H9 (cell line): Measurements from ENCODE around the gene ARID3C. TPM values are rescaled to one million over a fixed set of nuclear protein-coding genes. Genes with fewer than 3 reads are reported as not detected.

Source experiments
- DNase-seq: peaks from one replicate; pipeline ENCODE4 v3.0.0-alpha.2; 2017
- H2AFZ ChIP-seq: one replicate; pipeline ENCODE4 v1.6.1; 2013; ENCODE audit warnings: mild to moderate bottlenecking, low read length, control low read depth, moderate library complexity
- H2AK5ac ChIP-seq: 2 replicates; pipeline ENCODE4 v1.6.1; 2013; ENCODE audit warnings: low read length, control low read depth, mixed read lengths; ENCODE audit not compliant: insufficient read length
- H2BK120ac ChIP-seq: one replicate; pipeline ENCODE4 v1.6.1; 2013; ENCODE audit warnings: low read depth, mild to moderate bottlenecking, low read length, control low read depth, inconsistent platforms; ENCODE audit not compliant: poor library complexity, severe bottlenecking
- H2BK12ac ChIP-seq: 2 replicates; pipeline ENCODE4 v1.6.1; 2013; ENCODE audit warnings: low read length, control low read depth, mixed read lengths, low read depth; ENCODE audit not compliant: insufficient read length
- H2BK15ac ChIP-seq: 2 replicates; pipeline ENCODE4 v1.6.1; 2013; ENCODE audit warnings: low read depth, low read length, control low read depth
- H2BK20ac ChIP-seq: one replicate; pipeline ENCODE4 v1.6.1; 2013; ENCODE audit warnings: low read depth, mild to moderate bottlenecking, low read length, control low read depth, inconsistent platforms; ENCODE audit not compliant: poor library complexity, severe bottlenecking
- H2BK5ac ChIP-seq: 2 replicates; pipeline ENCODE4 v1.6.1; 2013; ENCODE audit warnings: low read length, control low read depth, mixed read lengths; ENCODE audit not compliant: insufficient read length
- H3K14ac ChIP-seq: 2 replicates; pipeline ENCODE4 v1.6.1; 2013; ENCODE audit warnings: low read length, control low read depth; ENCODE audit not compliant: insufficient read depth
- H3K18ac ChIP-seq: 2 replicates; pipeline ENCODE4 v1.6.1; 2013; ENCODE audit warnings: low read depth, mild to moderate bottlenecking, mixed read lengths, low read length, control low read depth; ENCODE audit not compliant: insufficient read length
- H3K23ac ChIP-seq: 2 replicates; pipeline ENCODE4 v1.6.1; 2013; ENCODE audit warnings: low read length, control low read depth, mixed read lengths, low read depth; ENCODE audit not compliant: insufficient read length
- H3K23me2 ChIP-seq: 2 replicates; pipeline ENCODE4 v1.6.1; 2013; ENCODE audit warnings: low read depth, mild to moderate bottlenecking, mixed read lengths, low read length, control low read depth; ENCODE audit not compliant: insufficient read length, poor library complexity, severe bottlenecking
- H3K27ac ChIP-seq: 2 replicates; pipeline ENCODE4 v1.5.1; 2013; ENCODE audit warnings: low read length, control low read depth, mixed read lengths, low read depth; ENCODE audit not compliant: insufficient read length
- H3K27me3 ChIP-seq: 2 replicates; pipeline ENCODE4 v1.6.1; 2013; ENCODE audit warnings: low read length, control low read depth, inconsistent platforms; ENCODE audit not compliant: insufficient read depth
- H3K4ac ChIP-seq: 2 replicates; pipeline ENCODE4 v1.6.1; 2013; ENCODE audit warnings: low read depth, mild to moderate bottlenecking, control low read depth, inconsistent platforms, low read length, moderate library complexity
- H3K4me1 ChIP-seq: 2 replicates; pipeline ENCODE4 v1.6.1; 2013; ENCODE audit warnings: low read length, control low read depth, inconsistent platforms; ENCODE audit not compliant: insufficient read depth
- H3K4me2 ChIP-seq: 2 replicates; pipeline ENCODE4 v1.6.1; 2013; ENCODE audit warnings: low read length, control low read depth, mixed read lengths; ENCODE audit not compliant: insufficient read length, insufficient read depth
- H3K56ac ChIP-seq: 2 replicates; pipeline ENCODE4 v1.6.1; 2013; ENCODE audit warnings: low read depth, mild to moderate bottlenecking, mixed read lengths, low read length, control low read depth; ENCODE audit not compliant: insufficient read length
- H3K79me1 ChIP-seq: 2 replicates; pipeline ENCODE4 v1.6.1; 2013; ENCODE audit warnings: low read depth, mild to moderate bottlenecking, moderate library complexity, low read length, control low read depth, inconsistent platforms; ENCODE audit not compliant: insufficient read depth, poor library complexity, severe bottlenecking
- H3K79me2 ChIP-seq: 2 replicates; pipeline ENCODE4 v1.6.1; 2013; ENCODE audit warnings: low read length, control low read depth, inconsistent platforms; ENCODE audit not compliant: insufficient read depth
- H3K9ac ChIP-seq: 2 replicates; pipeline ENCODE4 v1.6.1; 2013; ENCODE audit warnings: low read length, control low read depth, mixed read lengths; ENCODE audit not compliant: insufficient read length; ENCODE audit errors: extremely low read depth
- H3K9me3 ChIP-seq: one replicate; pipeline ENCODE4 v1.6.1; 2013; ENCODE audit warnings: low read depth, low read length, inconsistent platforms; ENCODE audit not compliant: control insufficient read depth
- H3T11ph ChIP-seq: one replicate; pipeline ENCODE4 v1.6.1; 2013; ENCODE audit warnings: mild to moderate bottlenecking, low read length, control low read depth, inconsistent platforms
- H4K20me1 ChIP-seq: one replicate; pipeline ENCODE4 v1.6.1; 2013; ENCODE audit not compliant: control insufficient read depth, insufficient read length, insufficient read depth
- H4K5ac ChIP-seq: 2 replicates; pipeline ENCODE4 v1.6.1; 2013; ENCODE audit warnings: low read depth, mild to moderate bottlenecking, mixed read lengths, low read length, control low read depth; ENCODE audit not compliant: insufficient read length
- H4K8ac ChIP-seq: replicated peaks from 2 replicates; pipeline ENCODE4 v1.6.1; 2013; ENCODE audit warnings: low read length, control low read depth, mixed read lengths, low read depth; ENCODE audit not compliant: insufficient read length
- H4K91ac ChIP-seq: 2 replicates; pipeline ENCODE4 v1.6.1; 2013; ENCODE audit warnings: low read depth, mild to moderate bottlenecking, moderate library complexity, mixed read lengths, low read length, control low read depth; ENCODE audit not compliant: insufficient read length
- H3K27ac Mint-ChIP-seq, 3 experiments: 2 replicates in 2 of 3; 3 replicates in 1 of 3; pipeline ENCODE4 v1.8.0; 2020 to 2021; ENCODE audit warnings: mixed read lengths in 3 of 3, mild to moderate bottlenecking in 1 of 3, moderate library complexity in 1 of 3
- H3K27me3 Mint-ChIP-seq: 2 replicates; pipeline ENCODE4 v1.8.0; 2021; ENCODE audit warnings: low read depth, mild to moderate bottlenecking, moderate library complexity, mixed read lengths
- H3K36me3 Mint-ChIP-seq, 3 experiments: 2 replicates in 2 of 3; 3 replicates in 1 of 3; pipeline ENCODE4 v1.8.0; 2020 to 2021; ENCODE audit warnings: low read depth in 3 of 3, mixed read lengths in 3 of 3; ENCODE audit not compliant: insufficient read depth in 1 of 3
- H3K4me1 Mint-ChIP-seq, 2 experiments: 2 replicates each; pipeline ENCODE4 v1.8.0; 2020; ENCODE audit warnings: mixed read lengths in 2 of 2
- H3K4me3 Mint-ChIP-seq, 2 experiments: 2 replicates in 1 of 2; 3 replicates in 1 of 2; pipeline ENCODE4 v1.8.0; 2020 to 2021; ENCODE audit warnings: mild to moderate bottlenecking in 2 of 2, mixed read lengths in 2 of 2, moderate library complexity in 1 of 2
- H3K9me3 Mint-ChIP-seq, 2 experiments: 2 replicates in 1 of 2; 3 replicates in 1 of 2; pipeline ENCODE4 v1.8.0; 2020; ENCODE audit warnings: mild to moderate bottlenecking in 2 of 2, mixed read lengths in 2 of 2, moderate library complexity in 1 of 2
- WGBS: extraction: QIAGEN DNeasy Blood & Tissue Kit; methylation state at CpG from one replicate; pipeline ENCODE4 v1.1.7; 2013; ENCODE audit warnings: missing lambda C conversion rate, low lambda C conversion rate, mixed read lengths; ENCODE audit not compliant: insufficient read length; ENCODE audit errors: extremely low coverage; 5-methylcytosine and 5-hydroxymethylcytosine counted together
- total RNA-seq: library from RNA; stranded (reverse); gene quantifications from 2 replicates; pipeline ENCODE4 v1.2.1, GENCODE V29; 2021
- TF ChIP-seq, protein P1 (sequence below): fragments of 200-600 bp; sonication (generic); conservative IDR thresholded peaks from 3 replicates; pipeline ENCODE4 v1.8.0; 2021; ENCODE audit warnings: antibody characterized with exemption, mild to moderate bottlenecking

ARID3C gene
- total RNA-seq, 1 experiment from 2014 or later, result not detected

GRCh38 chr9:34623374-34624235 is 5.3 kb downstream of the ARID3C start:
- H2BK15ac ChIP-seq, result no peak overlapping the region
- H3K4me1 Mint-ChIP-seq, result peaks cover 17 to 32% of the 10 kb centered on the region in 2 experiments
- H2AFZ ChIP-seq, result no peak overlapping the region
- H2AK5ac ChIP-seq, result no peak overlapping the region
- peak overlapping the region in 1 of 2 experiments; percentile 63; a peak in 1 of 5 replicates for H3K4me3 Mint-ChIP-seq
- H3K56ac ChIP-seq, result no peak overlapping the region
- peaks cover 35% of the 10 kb centered on the region for H3K27me3 ChIP-seq
- H3K27ac ChIP-seq, result no peak overlapping the region
- no peak for DNase-seq
- no peak overlapping the region for H3K18ac ChIP-seq
- H3K4me1 ChIP-seq, result 0 out of 2 replicates have a peak, but pooled peaks cover 3% of the 10 kb centered on the region
- no peaks in the 10 kb centered on the region for H3K79me1 ChIP-seq
- no peak overlapping the region for H2BK20ac ChIP-seq
- H2BK12ac ChIP-seq, result no peak overlapping the region
- no peak overlapping the region; the same call in 1 of the 2 replicates for H3K14ac ChIP-seq
- no peak overlapping the region for H2BK120ac ChIP-seq
- H4K8ac ChIP-seq, result no peak overlapping the region
- no peak overlapping the region for H4K5ac ChIP-seq
- peaks cover 9% of the 10 kb centered on the region for H3K23me2 ChIP-seq
- H3K9ac ChIP-seq, result no peak overlapping the region
- H3K36me3 Mint-ChIP-seq, result no peaks in the 10 kb centered on the region; a peak in 2 of 7 replicates
- no CpG with 5 or more reads among the region's 63 CpGs for WGBS
- no peak overlapping the region for H3K4me2 ChIP-seq
- peaks cover 59% of the 10 kb centered on the region for H3K27me3 Mint-ChIP-seq
- no peak overlapping the region for H4K91ac ChIP-seq
- no peak overlapping the region for H2BK5ac ChIP-seq
- H3K9me3 Mint-ChIP-seq, result peaks cover 0 to 3% of the 10 kb centered on the region in 2 experiments; a peak in 2 of 5 replicates
- H3K9me3 ChIP-seq, result no peaks in the 10 kb centered on the region
- H3K4ac ChIP-seq, result no peak overlapping the region
- no peaks in the 10 kb centered on the region for H3K79me2 ChIP-seq
- H3K27ac Mint-ChIP-seq, result no peak overlapping the region
- no peaks in the 10 kb centered on the region for H4K20me1 ChIP-seq
- H3K23ac ChIP-seq, result no peak overlapping the region
- TF ChIP-seq, protein P1, sequence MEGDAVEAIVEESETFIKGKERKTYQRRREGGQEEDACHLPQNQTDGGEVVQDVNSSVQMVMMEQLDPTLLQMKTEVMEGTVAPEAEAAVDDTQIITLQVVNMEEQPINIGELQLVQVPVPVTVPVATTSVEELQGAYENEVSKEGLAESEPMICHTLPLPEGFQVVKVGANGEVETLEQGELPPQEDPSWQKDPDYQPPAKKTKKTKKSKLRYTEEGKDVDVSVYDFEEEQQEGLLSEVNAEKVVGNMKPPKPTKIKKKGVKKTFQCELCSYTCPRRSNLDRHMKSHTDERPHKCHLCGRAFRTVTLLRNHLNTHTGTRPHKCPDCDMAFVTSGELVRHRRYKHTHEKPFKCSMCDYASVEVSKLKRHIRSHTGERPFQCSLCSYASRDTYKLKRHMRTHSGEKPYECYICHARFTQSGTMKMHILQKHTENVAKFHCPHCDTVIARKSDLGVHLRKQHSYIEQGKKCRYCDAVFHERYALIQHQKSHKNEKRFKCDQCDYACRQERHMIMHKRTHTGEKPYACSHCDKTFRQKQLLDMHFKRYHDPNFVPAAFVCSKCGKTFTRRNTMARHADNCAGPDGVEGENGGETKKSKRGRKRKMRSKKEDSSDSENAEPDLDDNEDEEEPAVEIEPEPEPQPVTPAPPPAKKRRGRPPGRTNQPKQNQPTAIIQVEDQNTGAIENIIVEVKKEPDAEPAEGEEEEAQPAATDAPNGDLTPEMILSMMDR, result no peak
- H3T11ph ChIP-seq, result no peak overlapping the region
